Suprapubic skin (tissue), 4 donors: ENCODE results near the gene LIN7A.

Source experiments
- POLR2A ChIP-seq, 2 donors: fragments of 450-650 bp; IDR thresholded peaks; one replicate each; pipeline ENCODE4 v1.6.1; 2017; ENCODE audit warnings: antibody characterized with exemption in 2 of 2, mild to moderate bottlenecking in 2 of 2, moderate library complexity in 2 of 2
- POLR2AphosphoS5 ChIP-seq, 3 donors: sonication (generic); formaldehyde crosslinking; IDR thresholded peaks; one replicate each; pipeline ENCODE4 v1.6.1; 2017; ENCODE audit warnings: antibody characterized with exemption in 3 of 3
- TF ChIP-seq, protein P1 (sequence below), 2 donors: fragments of 200-600 bp in 1 of 2; fragments of 450-650 bp in 1 of 2; sonication (generic) in 1 of 2; IDR thresholded peaks; one replicate each; pipeline ENCODE4 v1.5.1; 2016 to 2019; ENCODE audit warnings: antibody characterized with exemption in 2 of 2, mild to moderate bottlenecking in 1 of 2, moderate library complexity in 1 of 2

DNA sequence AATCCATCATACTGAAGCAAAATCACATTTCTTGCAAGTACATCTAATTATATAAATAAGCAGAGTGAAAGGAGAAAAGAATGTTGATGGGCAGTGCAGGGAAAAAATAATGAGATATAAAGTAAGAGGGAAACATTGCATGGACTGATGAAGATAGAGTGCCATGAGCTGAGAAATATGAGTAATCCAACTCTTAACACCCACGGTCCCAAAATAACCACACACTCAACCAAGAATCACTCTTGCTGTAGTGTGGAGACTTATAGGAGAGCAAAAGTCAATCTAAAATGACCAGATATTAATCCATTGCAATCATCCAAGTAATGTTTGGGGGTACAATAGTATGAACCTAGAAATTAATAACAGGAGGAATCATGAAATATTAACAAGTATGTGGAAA, 180.9 kb downstream of the LIN7A start:
- TF ChIP-seq, protein P1, sequence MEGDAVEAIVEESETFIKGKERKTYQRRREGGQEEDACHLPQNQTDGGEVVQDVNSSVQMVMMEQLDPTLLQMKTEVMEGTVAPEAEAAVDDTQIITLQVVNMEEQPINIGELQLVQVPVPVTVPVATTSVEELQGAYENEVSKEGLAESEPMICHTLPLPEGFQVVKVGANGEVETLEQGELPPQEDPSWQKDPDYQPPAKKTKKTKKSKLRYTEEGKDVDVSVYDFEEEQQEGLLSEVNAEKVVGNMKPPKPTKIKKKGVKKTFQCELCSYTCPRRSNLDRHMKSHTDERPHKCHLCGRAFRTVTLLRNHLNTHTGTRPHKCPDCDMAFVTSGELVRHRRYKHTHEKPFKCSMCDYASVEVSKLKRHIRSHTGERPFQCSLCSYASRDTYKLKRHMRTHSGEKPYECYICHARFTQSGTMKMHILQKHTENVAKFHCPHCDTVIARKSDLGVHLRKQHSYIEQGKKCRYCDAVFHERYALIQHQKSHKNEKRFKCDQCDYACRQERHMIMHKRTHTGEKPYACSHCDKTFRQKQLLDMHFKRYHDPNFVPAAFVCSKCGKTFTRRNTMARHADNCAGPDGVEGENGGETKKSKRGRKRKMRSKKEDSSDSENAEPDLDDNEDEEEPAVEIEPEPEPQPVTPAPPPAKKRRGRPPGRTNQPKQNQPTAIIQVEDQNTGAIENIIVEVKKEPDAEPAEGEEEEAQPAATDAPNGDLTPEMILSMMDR (IDR thresholded peaks at IDR 0.05) = no peak
- TF ChIP-seq POLR2A (IDR thresholded peaks at IDR 0.05) (no peak), POLR2AphosphoS5 (IDR thresholded peaks at IDR 0.05) (no peak)
